ENCODE measurements around the gene KLK12. TPM values are rescaled to one million over a fixed set of nuclear protein-coding genes. Genes with fewer than 3 reads are reported as not detected.

The KLK12 gene
- total and polyA plus RNA-seq, 9 of the 15 experiments (the other 6 are each of a cell fraction or from before 2014, with no cell fraction given), result not detected

GRCh38 chr19:51015691-51016267, 19.0 kb downstream of the KLK12 start:
- TF ChIP-seq DLX4 (CRISPR knock-in tag; IDR thresholded peaks at IDR 0.05) (no peak), THRB (CRISPR knock-in tag; conservative IDR thresholded peaks at IDR 0.05) (no peak), BRCA1 (IDR thresholded peaks at IDR 0.05) (no peak), BRCA1 (CRISPR knock-in tag; IDR thresholded peaks at IDR 0.05) (no peak), ATF3 (IDR thresholded peaks at IDR 0.05) (no peak), ATF3 (CRISPR knock-in tag; conservative IDR thresholded peaks at IDR 0.05) (no peak)
- Histone ChIP-seq H4K20me1 (replicated peaks; ENCODE audit: control insufficient read depth, insufficient read depth, low read length) (peaks cover 2% of the 10 kb centered on the region; the same call in 1 of the 2 replicates), H3K4me2 (ENCODE audit: insufficient read depth, low read length) (no peak overlapping the region), H3K9me1 (ENCODE audit: control insufficient read depth, insufficient read depth, low read length) (no peaks in the 10 kb centered on the region), H3K27me3 (ENCODE audit: control insufficient read depth in 2 of 2, insufficient read depth in 2 of 2, low read length in 2 of 2) (peaks cover 5 to 44% of the 10 kb centered on the region in 2 experiments; a peak in 3 of 5 replicates), H3K4me3 (no peak overlapping the region), H3K79me2 (ENCODE audit: control insufficient read depth, insufficient read depth, low read length) (no peaks in the 10 kb centered on the region), H3K4me1 (replicated peaks in 1 of 2; ENCODE audit: control insufficient read depth in 2 of 2, insufficient read depth in 2 of 2, low read length in 2 of 2) (peaks cover under 1 to 28% of the 10 kb centered on the region in 2 experiments), H3K36me3 (ENCODE audit: control insufficient read depth, insufficient read depth, low read length) (no peaks in the 10 kb centered on the region), H3K27ac (ENCODE audit: extremely low read depth, low read depth, low read length) (no peak overlapping the region), H3K9me3 (replicated peaks; ENCODE audit: control insufficient read depth, insufficient read depth, low read depth, low read length) (no peaks in the 10 kb centered on the region), H3K9ac (ENCODE audit: insufficient read depth in 1 of 2, low read depth in 2 of 2, low read length in 2 of 2) (no peak overlapping the region), H2AFZ (ENCODE audit: low read depth, low read length) (no peak overlapping the region)
- intact Hi-C loops (cut with micrococcal nuclease) (loop anchor here (2.0 kb wide), 1 partner anchor 85 kb away; no protein-coding TSS in a partner anchor), in situ Hi-C loops (cut with MboI) (no loop called here)
- ChIA-PET POLR2A (interaction anchor here (0.9 to 1.1 kb wide), 2 partner anchors 17 to 77 kb away, joined by 3 read pairs; no protein-coding TSS in a partner anchor), CTCF (ENCODE audit: low intra/inter-chr PET ratio) (interaction anchor here (1.0 to 1.8 kb wide), 2 partner anchors 79 to 86 kb away, joined by 3 to 11 read pairs; no protein-coding TSS in a partner anchor)
- no peak for DNase-seq (ENCODE audit: extremely low read depth in 1 of 4, low spot score in 3 of 4)
- FAIRE-seq, result no peak
- 12% methylated on average over 13 of the region's 19 CpGs for WGBS (ENCODE audit: insufficient coverage, low coverage, missing lambda C conversion rate)
- no TSS peak for BruUV-seq (replicated peaks)
- ATAC-seq, result no peak

Measured in K562 (cell line).